ENCODE results near the gene METRN.

METRN gene

GRCh38 chr16:759110-759910 is 44.4 kb downstream of the METRN start:
- DNase-seq (ENCODE audit: low spot score) = no peak

GRCh38 chr16:760065-760464 is 45.1 kb downstream of the METRN start:
- no peak for DNase-seq (ENCODE audit: low spot score)

GRCh38 chr16:760545-761343 is 45.8 kb downstream of the METRN start, which contains the start of gene MSLN:
Gene MSLN (plus strand): TSS chr16:760734. CDS start chr16:762681, 1,947 bp downstream.
- DNase-seq (ENCODE audit: low spot score) = no peak

- no peak for DNase-seq (ENCODE audit: low spot score)
Observed at GRCh38 chr16:761625-762513, 47.0 kb downstream of the METRN start.

- no peak for DNase-seq (ENCODE audit: low spot score)
Observed at GRCh38 chr16:762595-763268, 47.8 kb downstream of the METRN start.

- no peak for DNase-seq (ENCODE audit: low spot score)
Observed at GRCh38 chr16:763369-764183, 48.7 kb downstream of the METRN start.

- DNase-seq (ENCODE audit: low spot score) = no peak
Observed at GRCh38 chr16:764184-764750, 49.3 kb downstream of the METRN start.

- DNase-seq (ENCODE audit: low spot score) = no peak
Observed at GRCh38 chr16:764848-765487, 50.0 kb downstream of the METRN start.

- DNase-seq (ENCODE audit: low spot score) = no peak
Observed at GRCh38 chr16:765488-765865, 50.6 kb downstream of the METRN start.

- DNase-seq (ENCODE audit: low spot score) = no peak
Observed at GRCh38 chr16:766008-766819, 51.3 kb downstream of the METRN start.

- DNase-seq (ENCODE audit: low spot score) = no peak
Observed at GRCh38 chr16:766820-767640, 52.1 kb downstream of the METRN start.

- DNase-seq (ENCODE audit: low spot score) = no peak
Observed at GRCh38 chr16:767743-768235, 52.9 kb downstream of the METRN start.

- DNase-seq (ENCODE audit: low spot score) = no peak
Observed at GRCh38 chr16:768428-768827, 53.5 kb downstream of the METRN start.
